Hepatocyte (in vitro differentiated cells): Measurements from ENCODE around the gene RALBP1. TPM values are rescaled to one million over a fixed set of nuclear protein-coding genes. Genes with fewer than 3 reads are reported as not detected.

Source experiments
- DNase-seq: peaks from one replicate; pipeline ENCODE4 v3.0.0-alpha.2; 2016; ENCODE audit warnings: low spot score
- H2AFZ ChIP-seq: fragments of 200-600 bp; sonication (generic); 2 replicates; pipeline ENCODE4 v1.6.0; 2016; ENCODE audit warnings: antibody characterized with exemption, mild to moderate bottlenecking
- H3K27ac ChIP-seq: fragments of 200-600 bp; sonication (generic); 2 replicates; pipeline ENCODE4 v1.5.1; 2016; ENCODE audit warnings: mild to moderate bottlenecking
- H3K27me3 ChIP-seq: fragments of 200-600 bp; sonication (generic); 2 replicates; pipeline ENCODE4 v1.6.1; 2016
- H3K36me3 ChIP-seq: fragments of 200-600 bp; sonication (generic); replicated peaks from 2 replicates; pipeline ENCODE4 v1.5.1; 2016; ENCODE audit warnings: low read depth; ENCODE audit not compliant: insufficient read depth
- H3K4me1 ChIP-seq: fragments of 200-600 bp; sonication (generic); 2 replicates; pipeline ENCODE4 v1.5.1; 2016; ENCODE audit warnings: mild to moderate bottlenecking, moderate library complexity; ENCODE audit not compliant: insufficient read depth
- H3K4me2 ChIP-seq: fragments of 200-600 bp; sonication (generic); 2 replicates; pipeline ENCODE4 v1.6.0; 2016
- H3K4me3 ChIP-seq: fragments of 200-600 bp; sonication (generic); 2 replicates; pipeline ENCODE4 v1.5.1; 2016; ENCODE audit warnings: mild to moderate bottlenecking
- H3K79me2 ChIP-seq: fragments of 200-600 bp; sonication (generic); 2 replicates; pipeline ENCODE4 v1.6.0; 2017; ENCODE audit warnings: mild to moderate bottlenecking
- H3K9me2 ChIP-seq: fragments of 200-600 bp; sonication (generic); replicated peaks from 2 replicates; pipeline ENCODE4 v1.6.0; 2017; ENCODE audit warnings: mild to moderate bottlenecking; ENCODE audit not compliant: insufficient read depth
- H3K9me3 ChIP-seq: fragments of 200-600 bp; sonication (generic); 2 replicates; pipeline ENCODE4 v1.5.1; 2016; ENCODE audit warnings: low read depth, mild to moderate bottlenecking
- H4K20me1 ChIP-seq: fragments of 200-600 bp; sonication (generic); 2 replicates; pipeline ENCODE4 v1.6.0; 2016; ENCODE audit warnings: mild to moderate bottlenecking; ENCODE audit not compliant: insufficient read depth, poor library complexity, severe bottlenecking
- EZH2 ChIP-seq: fragments of 200-600 bp; sonication (generic); IDR thresholded peaks from 2 replicates; pipeline ENCODE4 v1.6.1; 2016; ENCODE audit warnings: antibody characterized with exemption, mild to moderate bottlenecking, borderline replicate concordance
- EZH2phosphoT487 ChIP-seq: fragments of 200-600 bp; sonication (generic); IDR thresholded peaks from one replicate; pipeline ENCODE4 v1.6.1; 2018; ENCODE audit warnings: antibody characterized with exemption, mild to moderate bottlenecking, low read depth, moderate library complexity; ENCODE audit not compliant: unreplicated experiment, severe bottlenecking
- WGBS: methylation state at CpG from one replicate; pipeline ENCODE4 v1.1.6; 2016; ENCODE audit warnings: low lambda C conversion rate; ENCODE audit errors: missing lambda C conversion rate; 5-methylcytosine and 5-hydroxymethylcytosine counted together
- polyA plus RNA-seq: library from polyadenylated mRNA; unstranded; fragments of >200 nt; fragmentation: Nextera tagmentation; extraction: Ambion mirVana; gene quantifications from 2 replicates; pipeline ENCODE4 v1.2.1, GENCODE V29; 2016
- total RNA-seq: library from RNA; depleted of rRNA; stranded (reverse); fragments of >200 nt; gene quantifications from 2 replicates; pipeline ENCODE4 v1.2.3, GENCODE V29; 2014
- TF ChIP-seq, protein P1 (sequence below): fragments of 200-600 bp; sonication (generic); IDR thresholded peaks from 2 replicates; pipeline ENCODE4 v1.5.1; 2016; ENCODE audit warnings: antibody characterized with exemption, mild to moderate bottlenecking; ENCODE audit not compliant: poor library complexity

RALBP1 gene
- total and polyA plus RNA-seq, 2 experiments from 2014 or later: 41.3 to 55.0 TPM

- no peak overlapping the region for H3K4me2 ChIP-seq
- H3K4me3 ChIP-seq: no peak overlapping the region
- H3K4me1 ChIP-seq: peaks cover 17% of the 10 kb centered on the region
- H3K79me2 ChIP-seq: peaks cover 82% of the 10 kb centered on the region
- no peak for DNase-seq
- WGBS: 62% methylated on average over 4 of the region's 4 CpGs
- H4K20me1 ChIP-seq: no peaks in the 10 kb centered on the region
- no peaks in the 10 kb centered on the region for H3K36me3 ChIP-seq
- H3K27me3 ChIP-seq: no peaks in the 10 kb centered on the region
- H2AFZ ChIP-seq: no peak overlapping the region
- no peak overlapping the region for H3K27ac ChIP-seq
- TF ChIP-seq, protein P1, sequence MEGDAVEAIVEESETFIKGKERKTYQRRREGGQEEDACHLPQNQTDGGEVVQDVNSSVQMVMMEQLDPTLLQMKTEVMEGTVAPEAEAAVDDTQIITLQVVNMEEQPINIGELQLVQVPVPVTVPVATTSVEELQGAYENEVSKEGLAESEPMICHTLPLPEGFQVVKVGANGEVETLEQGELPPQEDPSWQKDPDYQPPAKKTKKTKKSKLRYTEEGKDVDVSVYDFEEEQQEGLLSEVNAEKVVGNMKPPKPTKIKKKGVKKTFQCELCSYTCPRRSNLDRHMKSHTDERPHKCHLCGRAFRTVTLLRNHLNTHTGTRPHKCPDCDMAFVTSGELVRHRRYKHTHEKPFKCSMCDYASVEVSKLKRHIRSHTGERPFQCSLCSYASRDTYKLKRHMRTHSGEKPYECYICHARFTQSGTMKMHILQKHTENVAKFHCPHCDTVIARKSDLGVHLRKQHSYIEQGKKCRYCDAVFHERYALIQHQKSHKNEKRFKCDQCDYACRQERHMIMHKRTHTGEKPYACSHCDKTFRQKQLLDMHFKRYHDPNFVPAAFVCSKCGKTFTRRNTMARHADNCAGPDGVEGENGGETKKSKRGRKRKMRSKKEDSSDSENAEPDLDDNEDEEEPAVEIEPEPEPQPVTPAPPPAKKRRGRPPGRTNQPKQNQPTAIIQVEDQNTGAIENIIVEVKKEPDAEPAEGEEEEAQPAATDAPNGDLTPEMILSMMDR: no peak
- TF ChIP-seq EZH2phosphoT487 (no peak), EZH2 (no peak)
- H3K9me3 ChIP-seq: no peaks in the 10 kb centered on the region
- H3K9me2 ChIP-seq: no peaks in the 10 kb centered on the region
Measured at GRCh38 chr18:9506046-9506792, 30.9 kb downstream of the RALBP1 start.

GRCh38 chr18:9507565-9508088 lies 32.3 kb downstream of the RALBP1 start:
- TF ChIP-seq, protein P1: no peak
- TF ChIP-seq EZH2 (no peak), EZH2phosphoT487 (no peak)

DNA sequence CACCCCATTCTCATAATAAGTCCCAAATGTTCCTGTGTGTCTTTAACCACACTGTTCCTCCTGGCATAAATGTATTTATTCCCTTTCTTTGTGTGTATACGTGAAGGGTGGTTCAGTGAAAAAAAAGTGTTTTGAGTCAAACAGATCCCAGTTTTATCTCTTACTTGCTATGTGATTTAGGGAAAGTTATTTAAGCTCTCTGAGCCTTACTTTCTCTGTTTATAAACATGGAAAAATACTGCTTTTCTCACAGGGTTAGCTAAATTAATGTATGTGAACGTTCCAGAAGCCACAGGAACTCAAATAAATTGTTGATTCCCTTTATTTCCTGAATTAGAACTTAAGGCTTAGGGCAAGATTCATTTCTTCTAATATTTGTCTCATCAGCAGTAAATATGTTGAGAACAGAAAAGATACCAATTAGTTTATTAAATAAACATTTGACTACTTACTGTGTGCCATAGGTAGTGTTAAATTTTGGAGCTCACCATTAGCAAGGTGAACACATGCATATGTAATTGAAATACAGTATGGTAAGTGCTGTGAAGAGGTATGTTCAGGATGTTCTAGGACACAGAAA lies 33.2 kb downstream of the RALBP1 start:
- no peak for TF ChIP-seq EZH2phosphoT487
- TF ChIP-seq, protein P1: no peak
- no peak for TF ChIP-seq EZH2
- DNase-seq: no peak
- no peaks in the 10 kb centered on the region for H3K36me3 ChIP-seq
- no peaks in the 10 kb centered on the region for H3K9me3 ChIP-seq
- no peaks in the 10 kb centered on the region for H4K20me1 ChIP-seq
- H3K4me1 ChIP-seq: peaks cover 17% of the 10 kb centered on the region
- no peak overlapping the region for H3K27ac ChIP-seq
- no peaks in the 10 kb centered on the region for H3K27me3 ChIP-seq
- no peak overlapping the region for H2AFZ ChIP-seq
- peaks cover 83% of the 10 kb centered on the region for H3K79me2 ChIP-seq
- no peaks in the 10 kb centered on the region for H3K9me2 ChIP-seq
- 53% methylated on average over 2 of the region's 2 CpGs for WGBS
- H3K4me2 ChIP-seq: no peak overlapping the region
- H3K4me3 ChIP-seq: no peak overlapping the region

More at GRCh38 chr18:9507565-9508088, 32.3 kb downstream of the RALBP1 start:
- H3K27me3 ChIP-seq: no peaks in the 10 kb centered on the region
- H4K20me1 ChIP-seq: no peaks in the 10 kb centered on the region
- H3K9me3 ChIP-seq: no peaks in the 10 kb centered on the region
- peaks cover 17% of the 10 kb centered on the region for H3K4me1 ChIP-seq
- H3K4me2 ChIP-seq: no peak overlapping the region
- H3K36me3 ChIP-seq: no peaks in the 10 kb centered on the region
- H2AFZ ChIP-seq: no peak overlapping the region
- 54% methylated on average over 2 of the region's 2 CpGs for WGBS
- H3K4me3 ChIP-seq: no peak overlapping the region
- no peaks in the 10 kb centered on the region for H3K9me2 ChIP-seq
- H3K79me2 ChIP-seq: peaks cover 82% of the 10 kb centered on the region
- H3K27ac ChIP-seq: no peak overlapping the region
- DNase-seq: no peak
